ENCODE measurements around the gene ZNRF1.
A peak's percentile ranks its signal among the peaks of the same experiment; 100 is the strongest.
"Not testable (repeated sequence)": the region's sequence is repeated elsewhere in the genome, so short reads cannot be mapped to it uniquely, and the experiment has no call there.

ZNRF1 gene

DNA sequence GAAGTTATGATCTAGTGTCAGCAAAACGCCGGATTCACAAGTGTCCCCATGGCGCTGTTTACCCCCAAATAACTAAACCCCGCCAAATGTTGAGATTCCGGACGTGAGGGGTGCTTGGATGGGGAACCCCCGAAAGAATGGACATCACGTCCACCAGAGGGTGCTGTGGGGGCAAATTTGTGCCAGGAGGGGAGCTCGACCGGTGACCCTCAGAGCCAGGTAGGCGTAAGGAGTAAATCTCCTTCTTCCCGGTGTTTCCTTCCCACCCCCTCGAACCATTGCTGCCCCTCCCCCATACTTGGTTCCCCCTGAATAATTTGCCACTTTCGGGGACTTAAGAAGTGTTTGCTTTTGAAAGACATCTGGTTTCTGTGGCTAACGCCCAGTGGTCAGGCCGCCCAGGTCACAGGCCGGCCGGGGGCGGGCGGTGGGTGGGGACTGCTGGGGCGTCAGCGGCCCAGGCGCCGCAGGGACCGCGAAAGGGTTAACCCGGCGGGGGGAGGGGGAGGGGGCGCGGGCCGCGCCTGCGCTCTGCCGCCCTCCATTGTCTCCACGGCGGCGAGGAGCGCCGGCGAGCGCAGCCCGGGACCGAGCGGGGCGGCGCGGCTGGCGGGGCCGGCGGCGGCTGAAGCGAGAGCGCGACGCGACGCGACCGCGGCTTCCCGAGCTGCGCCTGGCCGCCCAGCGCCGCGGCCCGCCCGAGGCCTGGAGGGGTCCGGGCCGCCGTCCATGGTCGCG, at the start of gene ZNRF1:
Gene ZNRF1 (plus strand): TSS at position 544 of the 738 bp plus-strand sequence. CDS start 648 bp downstream, outside the sequence.
- peak; percentile 77 for DNase-seq

DNA sequence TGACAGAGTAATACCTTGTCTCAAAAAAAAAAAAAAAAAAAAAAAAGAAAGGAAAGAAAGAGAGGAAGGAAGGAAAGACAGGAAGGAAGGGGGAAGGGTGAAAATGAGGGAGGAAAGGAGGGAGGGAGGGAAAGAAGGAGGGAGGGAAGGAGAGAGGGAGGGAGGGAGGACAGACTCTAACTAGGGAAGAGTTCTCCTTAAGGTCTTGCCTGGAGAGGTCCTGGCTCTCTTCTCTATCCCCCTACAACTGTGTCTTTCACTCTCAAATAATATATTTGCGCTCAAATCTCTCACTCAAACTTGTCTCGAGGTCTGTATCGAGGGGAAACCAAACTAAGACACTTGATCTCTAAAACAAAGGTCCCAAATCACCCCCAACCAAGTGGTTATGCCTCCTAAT, 49.5 kb upstream of the ZNRF1 start:
- no peak for DNase-seq

DNA sequence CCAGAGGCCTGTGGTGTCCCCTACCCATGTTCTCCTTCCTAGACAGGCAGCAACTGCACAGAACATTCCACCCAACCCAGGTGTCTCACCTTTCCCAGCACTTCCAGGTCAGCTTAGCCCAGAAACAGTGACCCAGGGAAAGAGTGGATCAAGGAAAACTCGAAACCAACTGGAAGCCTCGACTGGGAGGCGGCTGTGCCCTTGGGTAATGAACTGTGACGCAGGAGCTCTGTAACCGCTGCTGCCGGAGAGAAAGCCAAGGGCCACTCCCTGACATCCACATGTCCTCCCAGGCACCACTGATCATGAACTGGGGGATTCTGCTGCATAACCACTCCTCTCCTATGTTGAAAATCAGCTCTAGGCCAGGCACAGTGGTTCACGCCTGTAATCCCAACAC, 48.3 kb upstream of the ZNRF1 start:
- no peak for DNase-seq

DNA sequence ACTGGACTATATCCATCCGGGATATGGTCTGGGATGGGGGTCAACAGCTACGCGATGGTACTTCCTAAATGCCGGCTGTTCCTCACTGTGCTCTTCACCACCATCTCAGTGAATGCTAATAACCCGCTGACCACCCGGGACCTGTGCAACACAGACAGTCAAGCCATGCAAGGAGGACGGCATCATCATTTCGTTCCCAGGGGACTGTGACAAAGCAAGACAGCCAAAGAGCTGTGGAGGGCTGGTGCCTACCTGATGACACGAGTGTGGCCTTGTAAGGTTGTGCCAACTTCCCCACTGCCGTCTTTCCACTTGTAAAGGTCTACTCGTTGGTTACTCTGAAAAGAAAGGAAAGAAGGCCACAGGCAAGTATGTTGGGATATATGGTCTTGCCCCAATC, 47.6 kb upstream of the ZNRF1 start:
- DNase-seq, result no peak

DNA sequence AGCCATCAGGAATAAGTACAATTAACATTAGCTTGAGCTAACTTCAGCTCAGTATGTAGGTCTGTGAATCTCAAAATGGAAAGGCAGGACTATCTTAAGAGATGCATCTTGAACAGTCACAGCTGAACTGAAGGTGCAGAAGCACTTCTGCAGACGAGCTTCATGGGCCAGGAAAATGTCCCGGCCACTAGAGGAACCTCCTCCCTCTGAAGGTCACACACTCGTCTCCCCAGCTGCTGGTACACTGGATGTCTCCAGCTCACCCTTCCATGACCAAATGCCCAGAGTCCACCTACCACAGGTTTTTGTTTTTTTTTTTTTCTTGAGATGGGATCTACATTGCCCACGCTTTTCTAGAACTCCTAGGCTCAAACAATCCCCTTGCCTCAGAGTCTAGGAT, 47.1 kb upstream of the ZNRF1 start:
- no peak for DNase-seq

DNA sequence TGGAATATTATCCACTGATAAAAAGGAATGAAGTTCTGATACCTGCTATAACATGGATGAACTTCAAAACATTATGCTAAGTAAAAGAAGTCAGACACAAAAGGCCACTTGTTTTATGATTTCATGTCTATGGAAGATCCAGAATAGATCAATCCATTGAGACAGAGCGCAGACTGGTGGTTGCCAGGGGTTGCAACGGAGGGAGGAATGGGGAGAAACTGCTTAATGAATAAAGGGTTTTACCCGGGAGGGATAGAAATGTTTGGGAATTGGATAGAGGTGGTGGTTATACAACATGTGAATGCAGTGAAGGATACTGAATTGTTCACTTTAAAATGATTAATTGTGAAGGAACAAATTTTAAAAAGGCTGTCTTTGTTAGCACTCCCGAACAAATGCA, 44.1 kb upstream of the ZNRF1 start:
- DNase-seq, result no peak

DNA sequence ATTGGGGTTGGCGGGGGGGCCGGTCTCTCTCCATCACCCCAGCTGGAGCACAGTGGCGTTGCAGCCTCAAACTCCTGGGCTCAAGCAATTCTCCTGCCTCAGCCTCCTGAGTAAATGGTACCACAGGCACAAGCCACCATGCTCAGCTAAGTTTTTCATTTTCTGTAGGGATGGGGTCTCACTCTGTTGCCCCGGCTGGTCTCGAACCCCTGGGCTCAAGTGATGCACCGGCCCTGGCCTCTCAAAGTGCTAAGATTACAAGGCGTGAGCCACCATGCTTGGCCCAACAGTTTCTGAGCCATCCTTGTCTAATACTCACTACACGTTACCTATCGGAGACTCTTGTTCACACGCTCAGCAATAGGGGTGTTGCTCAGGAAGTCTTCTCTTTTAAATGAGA, 25.5 kb upstream of the ZNRF1 start:
- DNase-seq, result no peak

DNA sequence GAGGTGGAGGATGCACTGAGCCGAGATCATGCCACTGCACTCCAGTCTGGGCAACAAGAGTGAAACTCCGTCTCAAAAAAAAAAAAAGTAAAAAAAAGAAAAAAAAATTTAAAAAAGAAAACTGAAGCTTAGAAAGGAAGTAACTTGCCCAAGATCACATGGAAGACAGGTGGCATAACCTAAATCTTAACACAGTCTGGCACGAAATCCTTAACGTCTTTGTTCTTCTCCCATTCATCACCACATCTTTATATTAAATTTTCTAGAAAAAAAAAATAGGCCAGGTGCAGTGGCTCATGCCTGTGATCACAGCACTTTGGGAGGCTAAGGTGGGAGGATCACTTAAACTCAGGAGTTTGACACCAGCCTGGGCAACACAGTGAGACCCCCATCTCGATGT, 23.2 kb upstream of the ZNRF1 start:
- no peak for DNase-seq

DNA sequence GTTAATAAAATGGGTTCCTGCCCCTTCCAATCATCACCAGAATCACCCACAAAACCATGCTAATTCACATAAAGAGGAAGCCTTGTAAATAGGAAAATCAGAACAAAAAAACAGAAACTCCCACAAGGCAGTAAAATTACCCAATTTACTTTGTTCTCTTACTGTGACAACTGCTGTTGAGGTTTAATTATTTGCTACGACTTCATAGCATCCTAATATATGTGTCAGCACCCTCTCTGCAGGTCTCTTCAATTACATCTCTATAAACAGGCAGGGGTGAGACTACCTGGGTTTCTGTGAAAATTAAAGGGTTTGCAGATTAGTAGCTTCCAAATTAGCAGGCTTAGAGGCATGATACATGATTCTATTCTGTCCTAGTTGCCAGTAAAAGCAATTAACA, 16.6 kb upstream of the ZNRF1 start:
- no peak for DNase-seq

DNA sequence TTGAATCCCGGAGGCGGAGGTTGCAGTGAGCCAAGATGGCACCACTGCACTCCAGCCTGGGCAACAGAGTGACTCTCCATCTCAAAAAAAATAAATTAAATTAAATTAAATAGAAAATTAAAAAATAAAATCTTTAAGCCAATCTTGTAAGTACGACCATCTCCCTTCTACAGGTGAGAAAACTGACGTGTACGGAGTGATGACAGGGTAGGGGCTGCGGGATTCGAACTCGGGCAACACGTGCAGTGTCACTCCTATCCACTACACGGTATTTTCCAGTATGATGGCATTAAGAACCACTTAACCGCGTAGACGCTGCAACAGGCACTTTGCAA, 14.7 kb upstream of the ZNRF1 start:
- DNase-seq, result no peak

DNA sequence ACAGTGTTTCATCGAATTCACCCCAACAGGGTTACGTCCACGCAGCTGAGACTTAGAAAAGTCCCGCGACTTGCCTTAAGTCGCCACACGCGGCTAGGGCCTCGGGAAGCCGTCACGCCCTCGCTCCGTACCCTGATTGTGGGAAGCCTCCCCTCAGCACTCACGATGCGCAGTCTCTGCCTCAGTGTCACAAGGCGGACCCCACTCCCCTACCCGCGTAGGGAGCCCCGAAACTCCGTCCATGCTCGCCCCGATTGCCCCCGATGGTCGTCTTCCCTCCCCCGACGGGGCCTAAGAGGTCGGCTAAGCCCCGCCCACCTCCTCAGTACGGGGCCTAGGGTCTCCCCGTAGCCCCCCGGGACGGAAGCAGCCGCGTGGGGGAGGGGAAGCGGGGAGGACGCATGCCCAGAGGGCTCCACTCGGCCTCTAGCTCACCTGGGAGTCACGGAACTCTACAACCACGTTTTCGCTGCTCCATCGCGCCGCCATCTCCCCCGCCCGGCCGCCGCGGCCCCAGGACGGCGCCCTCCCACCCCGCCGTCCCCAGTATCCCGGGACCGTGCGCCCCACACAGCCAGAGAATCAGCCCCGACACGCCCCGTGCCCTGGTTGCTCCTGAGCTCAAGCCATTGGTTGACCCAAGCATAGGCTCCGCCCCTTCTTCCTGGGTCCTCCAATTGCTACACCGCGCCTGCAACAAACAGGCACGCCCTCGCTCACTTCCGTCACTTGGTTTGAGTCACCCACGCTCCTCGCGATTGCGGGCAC, 14.1 kb upstream of the ZNRF1 start, which contains the start of gene WDR59:
Gene WDR59 (minus strand): TSS at position 595 of the 768 bp plus-strand sequence. CDS start 106 bp downstream, at position 489.
- DNase-seq, result peak; percentile 99

DNA sequence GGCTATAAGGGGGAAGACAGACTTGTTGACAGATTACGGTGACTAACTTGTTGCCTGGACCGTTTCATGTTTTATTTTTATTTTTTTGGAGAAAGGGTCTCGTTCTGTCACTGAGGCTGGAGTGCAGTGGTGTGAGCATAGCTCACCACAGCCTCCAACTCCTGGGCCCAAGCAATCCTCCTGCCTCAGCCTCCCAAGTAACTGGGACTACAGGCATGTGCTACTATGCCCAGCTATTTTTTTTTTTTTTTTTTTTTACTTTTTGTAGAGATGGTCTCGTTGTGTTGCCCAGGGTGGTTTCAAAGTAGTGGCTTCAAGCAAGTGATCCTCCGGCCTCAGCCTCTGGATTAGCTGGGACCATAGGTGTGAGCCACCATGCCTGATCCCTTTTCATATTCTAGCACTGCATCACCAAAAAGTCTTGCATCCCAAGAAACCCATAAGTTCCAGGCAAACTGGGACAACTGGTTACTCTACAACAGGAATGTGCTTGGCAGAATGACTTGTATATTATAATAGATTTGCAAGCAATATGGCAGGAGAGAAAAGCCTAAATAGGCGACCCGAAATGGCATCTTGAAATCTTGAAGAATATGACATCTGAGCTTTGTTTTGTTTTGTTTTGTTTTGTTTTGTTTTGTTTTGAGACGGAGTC, 11.7 kb upstream of the ZNRF1 start:
- no peak for DNase-seq

DNA sequence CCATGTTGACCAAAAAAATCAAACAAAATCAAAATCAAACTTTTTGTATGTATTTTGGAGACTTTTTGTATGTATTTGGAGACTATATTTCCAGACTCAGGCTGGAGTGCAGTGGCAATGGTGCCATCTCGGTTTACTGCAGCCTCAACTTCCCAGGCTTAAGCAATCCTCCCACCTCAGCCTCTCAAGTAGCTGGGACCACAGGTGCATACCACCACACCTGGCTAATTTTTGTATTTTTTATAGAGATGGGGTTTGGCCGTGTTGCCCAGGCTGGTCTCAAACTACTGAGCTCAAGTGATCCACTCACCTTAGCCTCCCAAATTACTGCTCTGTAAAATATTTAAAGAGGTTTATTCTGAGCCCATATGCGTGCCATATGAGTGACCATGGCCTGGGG, 9.0 kb upstream of the ZNRF1 start:
- DNase-seq, result not testable (repeated sequence)

DNA sequence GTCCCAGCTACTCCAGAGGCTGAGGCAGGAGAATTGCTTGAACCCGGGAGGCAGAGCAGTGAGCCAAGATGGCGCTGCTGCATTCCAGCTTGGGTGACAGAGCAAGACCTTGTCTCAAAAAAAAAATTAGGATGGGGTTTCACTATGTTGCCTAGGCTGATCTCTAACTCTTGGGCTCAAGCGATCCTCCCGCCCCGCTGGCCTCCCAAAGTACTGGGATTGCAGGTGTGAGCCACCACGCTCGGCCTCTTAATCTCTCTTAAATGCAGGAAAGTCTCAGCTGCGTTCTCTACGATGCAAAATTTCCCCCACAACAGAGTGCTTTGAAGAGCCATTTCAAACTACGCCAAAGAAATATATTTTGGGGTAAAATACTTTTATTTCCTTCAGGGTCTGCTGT, 8.0 kb upstream of the ZNRF1 start:
- DNase-seq, result no peak

DNA sequence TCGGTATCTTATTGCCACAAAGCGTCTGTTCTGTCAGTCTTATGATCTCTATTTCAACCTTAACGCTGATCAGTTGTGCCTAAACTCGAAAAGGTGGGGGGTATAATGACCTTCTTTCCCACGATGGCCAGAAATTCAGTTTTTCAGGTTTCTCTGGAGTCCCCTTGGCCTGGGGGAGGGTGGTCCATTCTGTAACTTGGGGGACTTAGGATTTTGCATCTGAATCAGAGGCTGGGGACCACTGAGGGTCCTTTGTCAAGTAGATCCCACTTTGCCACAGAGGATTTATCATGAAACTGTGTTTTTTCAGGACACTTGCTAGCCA, 7.6 kb upstream of the ZNRF1 start:
- no peak for DNase-seq

DNA sequence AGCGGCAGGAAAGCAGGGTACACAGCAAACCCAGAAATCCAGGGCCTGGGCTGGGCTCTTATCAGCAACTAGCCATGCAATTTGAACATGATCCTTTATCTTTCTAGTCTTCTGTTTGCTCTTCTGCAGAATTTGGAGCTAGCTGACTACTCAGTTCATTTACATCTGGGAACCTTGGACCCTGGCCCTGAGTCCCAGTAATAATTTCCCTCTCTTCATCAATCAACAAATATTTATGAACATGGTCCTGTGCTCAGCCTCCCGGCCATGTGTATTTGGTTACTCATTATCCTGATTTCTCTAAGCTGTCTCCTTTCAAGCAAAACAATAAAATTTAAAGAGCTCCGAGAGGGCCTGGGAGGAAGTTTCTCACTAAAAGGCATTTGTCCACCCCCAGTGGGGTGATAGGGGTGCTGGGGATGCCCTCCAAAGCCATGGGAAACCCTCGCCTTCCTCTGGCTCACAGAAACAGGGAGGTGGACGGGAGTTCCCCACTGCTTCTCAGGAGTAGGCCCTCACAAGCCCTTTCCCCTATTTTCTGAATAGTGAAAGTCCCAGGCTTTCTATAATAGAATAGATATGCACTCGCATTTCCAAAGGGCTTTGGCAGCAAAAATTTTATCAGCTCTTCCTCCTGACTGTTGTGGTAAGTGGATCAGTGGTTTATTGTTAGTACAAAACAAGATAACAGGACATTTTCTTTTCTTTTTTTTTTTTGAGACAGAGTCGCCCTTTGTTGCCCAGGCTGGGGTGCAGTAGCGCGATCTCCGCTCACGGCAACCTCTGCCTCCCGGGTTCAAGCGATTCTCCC, 7.0 kb upstream of the ZNRF1 start:
- DNase-seq, result no peak

DNA sequence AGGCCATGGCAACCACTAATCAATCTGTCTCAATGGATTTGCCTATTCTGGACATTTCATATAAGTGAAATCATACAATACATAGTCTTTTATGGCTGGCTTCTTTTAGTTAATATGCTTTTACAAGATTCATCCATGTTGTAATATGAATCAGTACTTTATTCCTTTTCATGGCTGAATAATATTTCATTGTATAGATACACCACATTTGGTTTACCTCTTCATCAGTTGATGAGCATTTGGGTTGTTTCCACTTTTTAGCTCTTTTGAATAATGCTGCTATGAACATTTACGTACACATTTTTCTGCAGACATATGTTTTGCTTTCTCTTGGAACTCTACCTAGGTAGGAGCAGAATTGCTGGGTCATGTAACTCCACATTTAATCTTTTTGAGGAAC, 2.8 kb upstream of the ZNRF1 start:
- DNase-seq, result no peak

DNA sequence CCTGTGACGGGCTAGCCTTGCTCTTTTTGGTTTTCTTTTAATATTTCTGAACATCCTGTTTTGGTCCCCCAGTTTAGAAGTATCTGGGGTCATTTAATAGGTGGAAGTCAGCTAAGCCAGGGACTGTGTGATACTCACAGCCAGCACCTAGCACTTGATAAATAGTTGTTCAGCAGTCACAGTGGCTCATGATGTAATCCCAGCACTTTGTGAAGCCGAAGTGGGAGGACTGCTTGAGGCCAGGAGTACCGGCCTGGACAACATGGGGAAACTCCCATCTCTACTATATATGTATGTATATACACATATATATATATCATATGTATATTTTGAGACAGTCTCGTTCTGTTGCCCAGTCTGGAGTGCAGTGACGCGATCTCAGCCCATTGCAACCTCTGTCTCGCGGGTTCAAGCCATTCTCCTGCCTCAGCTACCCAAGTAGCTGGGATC, 1.8 kb upstream of the ZNRF1 start:
- no peak for DNase-seq

DNA sequence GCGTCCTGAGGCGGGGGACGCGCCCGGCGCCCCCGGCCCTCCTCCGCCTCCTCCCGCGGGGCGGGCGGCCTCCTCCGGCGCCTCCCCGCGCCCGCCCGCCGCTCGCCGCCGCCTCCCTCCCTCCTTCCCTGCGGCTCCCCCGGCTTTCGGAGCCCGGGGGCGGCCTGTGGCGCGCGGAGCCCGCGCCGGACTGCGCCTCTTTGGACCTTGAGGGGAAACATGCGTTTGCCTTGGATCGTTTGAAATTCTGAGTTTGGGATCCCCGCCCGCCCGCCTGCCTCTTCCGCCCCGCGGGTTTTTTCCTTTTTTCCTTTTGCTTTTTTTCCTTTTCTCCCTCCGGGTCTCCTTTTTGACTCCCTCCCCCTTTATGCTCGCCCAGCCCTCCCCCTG, 390 bp downstream of the ZNRF1 start:
- peak; percentile 26 for DNase-seq

DNA sequence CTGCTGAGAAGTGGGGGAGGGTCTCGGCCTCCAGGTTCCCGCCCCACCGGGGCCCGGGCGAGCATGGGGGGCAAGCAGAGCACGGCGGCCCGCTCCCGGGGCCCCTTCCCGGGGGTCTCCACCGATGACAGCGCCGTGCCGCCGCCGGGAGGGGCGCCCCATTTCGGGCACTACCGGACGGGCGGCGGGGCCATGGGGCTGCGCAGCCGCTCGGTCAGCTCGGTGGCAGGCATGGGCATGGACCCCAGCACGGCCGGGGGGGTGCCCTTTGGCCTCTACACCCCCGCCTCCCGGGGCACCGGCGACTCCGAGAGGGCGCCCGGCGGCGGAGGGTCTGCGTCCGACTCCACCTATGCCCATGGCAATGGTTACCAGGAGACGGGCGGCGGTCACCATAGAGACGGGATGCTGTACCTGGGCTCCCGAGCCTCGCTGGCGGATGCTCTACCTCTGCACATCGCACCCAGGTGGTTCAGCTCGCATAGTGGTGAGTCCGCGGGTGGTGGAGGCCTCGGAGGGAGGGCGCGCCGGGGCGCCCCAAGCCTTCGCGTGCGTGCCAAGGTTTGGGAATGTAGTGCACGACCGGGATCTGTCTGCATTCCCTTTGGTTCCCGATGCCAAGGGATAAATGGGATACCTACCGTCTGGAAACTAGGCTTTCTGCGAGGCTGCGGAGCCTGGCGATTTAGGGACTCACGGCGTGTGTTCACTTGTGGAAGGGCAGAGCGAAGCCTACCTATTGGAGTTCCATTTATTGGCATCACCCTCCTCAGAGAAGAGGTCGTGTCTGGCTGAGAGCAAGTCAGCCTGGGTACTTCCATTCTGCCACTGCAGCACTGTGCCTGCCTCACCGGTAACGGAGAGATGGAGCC, 1.0 kb downstream of the ZNRF1 start:
- peak; percentile 53 for DNase-seq

DNA sequence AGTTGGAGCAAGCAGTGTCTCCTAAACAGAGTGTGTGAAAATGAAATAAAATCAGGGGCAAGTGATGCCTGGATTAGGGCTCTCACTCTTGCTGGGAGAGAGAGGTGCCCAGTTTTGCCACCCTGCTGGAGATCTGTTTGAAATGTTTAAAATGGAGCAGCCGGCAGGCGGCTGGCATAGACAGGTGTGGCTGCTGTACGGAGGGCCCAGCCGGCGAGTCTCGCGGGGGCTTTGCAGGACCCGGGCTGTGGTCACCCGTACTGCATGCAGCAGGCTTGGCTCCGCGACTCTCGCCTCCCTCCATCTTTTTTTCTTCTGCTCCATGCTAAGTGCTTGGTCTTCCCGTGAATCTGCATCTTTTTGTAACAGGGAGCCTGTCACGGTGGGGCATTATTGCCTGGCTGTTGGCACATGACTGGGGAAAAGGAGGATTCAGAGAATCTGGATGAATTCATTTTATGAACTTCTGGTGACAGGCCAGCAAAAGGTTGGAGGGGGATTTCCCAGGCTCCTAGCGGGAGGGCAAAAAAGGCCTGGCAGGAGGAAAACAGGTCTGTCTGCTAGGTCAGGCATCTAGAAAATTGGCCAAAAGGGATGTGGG, 1.8 kb downstream of the ZNRF1 start:
- no peak for DNase-seq

DNA sequence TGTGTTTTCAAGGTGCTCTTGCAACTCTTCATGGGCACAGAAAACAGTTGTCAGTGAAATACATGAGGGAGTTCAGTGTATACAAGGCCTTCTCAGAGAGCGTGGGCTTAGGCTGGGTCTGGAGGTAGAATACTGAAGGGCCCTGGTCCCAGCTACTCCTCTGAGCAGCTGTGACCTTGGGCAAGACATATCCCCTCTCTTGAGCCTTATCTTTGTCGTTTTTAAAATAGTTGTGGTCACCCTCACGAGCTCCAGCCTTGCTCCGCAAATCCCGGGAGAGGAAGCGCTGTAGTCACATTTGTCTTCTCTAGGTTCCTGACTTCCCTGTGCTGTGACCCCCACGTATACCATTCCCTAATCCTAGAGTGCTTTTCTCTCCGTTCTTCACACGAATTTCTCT, 3.6 kb downstream of the ZNRF1 start:
- DNase-seq, result no peak

All from stimulated activated naive CD4-positive, alpha-beta T cell treated with Interleukin-2 at 50 U/mL for 16 hours (primary cell).